WTC11 (cell line): ENCODE measurements around the gene HIBADH. TPM values are rescaled to one million over a fixed set of nuclear protein-coding genes. Genes with fewer than 3 reads are reported as not detected.

Source experiments
- ATAC-seq: fragments of 200-7000 bp; cut with Tn5 transposase; 2 replicates; pipeline ENCODE4 v1.10.0; 2021; ENCODE audit warnings: mild to moderate bottlenecking, moderate library complexity
- CTCF ChIA-PET: fragments of 300-600 bp; sonication (Branson Sonifier 250); formaldehyde crosslinking; loops from one replicate; lab custom pipeline; 2021; ENCODE audit warnings: antibody characterized with exemption; lab: Charles Lee
- POLR2A ChIA-PET: fragments of 350-600 bp; sonication (Branson Sonifier 250); formaldehyde crosslinking; loops from one replicate; lab custom pipeline; 2021; ENCODE audit warnings: antibody characterized with exemption; lab: Charles Lee
- DNase-seq: peaks from one replicate; pipeline ENCODE4 v3.0.0; 2021; ENCODE audit warnings: low spot score
- H3K27ac Mint-ChIP-seq: 2 replicates; pipeline ENCODE4 v1.8.0; 2021; ENCODE audit warnings: mixed read lengths
- H3K27me3 Mint-ChIP-seq: 2 replicates; pipeline ENCODE4 v1.8.0; 2021; ENCODE audit warnings: low read depth, mild to moderate bottlenecking, moderate library complexity, mixed read lengths
- H3K36me3 Mint-ChIP-seq: 2 replicates; pipeline ENCODE4 v1.8.0; 2021; ENCODE audit warnings: mixed read lengths
- H3K4me1 Mint-ChIP-seq: 2 replicates; pipeline ENCODE4 v1.8.0; 2022; ENCODE audit warnings: mixed read lengths
- H3K4me3 Mint-ChIP-seq: 2 replicates; pipeline ENCODE4 v1.8.0; 2021; ENCODE audit warnings: mild to moderate bottlenecking, moderate library complexity, mixed read lengths
- H3K9me3 Mint-ChIP-seq: 2 replicates; pipeline ENCODE4 v1.8.0; 2021; ENCODE audit warnings: mixed read lengths
- AFF4 ChIP-seq: sonication (generic); formaldehyde crosslinking; IDR thresholded peaks from 2 replicates; pipeline ENCODE4 v1.8.1; 2023; ENCODE audit warnings: mild to moderate bottlenecking, missing genetic modification reagents, borderline replicate concordance
- AR ChIP-seq: fragments of 250-450 bp; sonication (Bioruptor Pico); IDR thresholded peaks from 2 replicates; pipeline ENCODE4 v1.9.0; 2021; ENCODE audit warnings: mild to moderate bottlenecking
- ATF2 ChIP-seq: sonication (generic); formaldehyde crosslinking; IDR thresholded peaks from 2 replicates; pipeline ENCODE4 v1.8.1; 2022; ENCODE audit warnings: low read depth, missing genetic modification reagents, borderline replicate concordance
- ELF4 ChIP-seq: sonication (generic); formaldehyde crosslinking; IDR thresholded peaks from 2 replicates; pipeline ENCODE4 v1.8.1; 2022; ENCODE audit warnings: low read depth, mild to moderate bottlenecking, moderate library complexity, missing genetic modification reagents
- GRHL2 ChIP-seq: fragments of 250-450 bp; sonication (Bioruptor Pico); IDR thresholded peaks from 2 replicates; pipeline ENCODE4 v1.8.0; 2022; ENCODE audit warnings: mild to moderate bottlenecking, moderate library complexity; ENCODE audit not compliant: insufficient replicate concordance, severe bottlenecking
- HMGA2 ChIP-seq: fragments of 250-450 bp; sonication (Bioruptor Pico); IDR thresholded peaks from 2 replicates; pipeline ENCODE4 v1.4.0; 2021; ENCODE audit warnings: mild to moderate bottlenecking, moderate library complexity
- NFE2L1 ChIP-seq: sonication (generic); formaldehyde crosslinking; IDR thresholded peaks from 2 replicates; pipeline ENCODE4 v1.8.1; 2023; ENCODE audit warnings: missing genetic modification reagents
- NR3C1 ChIP-seq: sonication (generic); formaldehyde crosslinking; conservative IDR thresholded peaks from 2 replicates; pipeline ENCODE4 v1.8.1; 2023; ENCODE audit warnings: low read depth, mild to moderate bottlenecking, missing genetic modification reagents
- ZBTB21 ChIP-seq: sonication (generic); formaldehyde crosslinking; IDR thresholded peaks from 2 replicates; pipeline ENCODE4 v1.8.1; 2023; ENCODE audit warnings: mild to moderate bottlenecking, missing genetic modification reagents, borderline replicate concordance
- ZNF281 ChIP-seq: sonication (generic); formaldehyde crosslinking; IDR thresholded peaks from 2 replicates; pipeline ENCODE4 v1.8.0; 2023; ENCODE audit warnings: mild to moderate bottlenecking, missing genetic modification reagents
- ZNF425 ChIP-seq: fragments of 250-450 bp; sonication (Bioruptor Pico); conservative IDR thresholded peaks from 2 replicates; pipeline ENCODE4 v1.9.0; 2021; ENCODE audit warnings: mild to moderate bottlenecking
- ZNF671 ChIP-seq: fragments of 250-450 bp; sonication (Bioruptor Pico); IDR thresholded peaks from 2 replicates; pipeline ENCODE4 v1.8.0; 2021; ENCODE audit warnings: mild to moderate bottlenecking
- total RNA-seq: library from RNA; stranded (reverse); gene quantifications from 3 replicates; pipeline ENCODE4 v1.2.3, GENCODE V29; 2021

HIBADH gene
- total RNA-seq, 1 experiment from 2014 or later = 27.9 TPM

- POLR2A ChIA-PET = no interaction called here
- H3K4me3 Mint-ChIP-seq = no peak overlapping the region
- CTCF ChIA-PET = interaction anchor here (1.1 kb wide), 1 partner anchor 12 kb away, joined by 4 read pairs; no protein-coding TSS in a partner anchor
- H3K9me3 Mint-ChIP-seq = peaks cover 39% of the 10 kb centered on the region
- no peak overlapping the region for H3K27ac Mint-ChIP-seq
- H3K4me1 Mint-ChIP-seq = peaks cover 8% of the 10 kb centered on the region
- peaks cover 43% of the 10 kb centered on the region for H3K36me3 Mint-ChIP-seq
- ATAC-seq (no peak), DNase-seq (no peak)
- no peaks in the 10 kb centered on the region for H3K27me3 Mint-ChIP-seq
- TF ChIP-seq NFE2L1 (CRISPR knock-in tag) = no peak
- no peak for TF ChIP-seq ZNF671 (CRISPR knock-in tag)
- TF ChIP-seq NR3C1 = no peak
- no peak for TF ChIP-seq ZNF425 (CRISPR knock-in tag)
- no peak for TF ChIP-seq ZBTB21 (CRISPR knock-in tag)
- TF ChIP-seq HMGA2 (CRISPR knock-in tag) = no peak
- no peak for TF ChIP-seq GRHL2 (CRISPR knock-in tag)
- TF ChIP-seq ELF4 = no peak
- no peak for TF ChIP-seq ATF2 (CRISPR knock-in tag)
- no peak for TF ChIP-seq AR (CRISPR knock-in tag)
- TF ChIP-seq ZNF281 (CRISPR knock-in tag) = no peak
- no peak for TF ChIP-seq AFF4 (CRISPR knock-in tag)
Observed at GRCh38 chr7:27617651-27618381, 44.9 kb downstream of the HIBADH start.
